ENCODE results near the gene IL12A.

DNA sequence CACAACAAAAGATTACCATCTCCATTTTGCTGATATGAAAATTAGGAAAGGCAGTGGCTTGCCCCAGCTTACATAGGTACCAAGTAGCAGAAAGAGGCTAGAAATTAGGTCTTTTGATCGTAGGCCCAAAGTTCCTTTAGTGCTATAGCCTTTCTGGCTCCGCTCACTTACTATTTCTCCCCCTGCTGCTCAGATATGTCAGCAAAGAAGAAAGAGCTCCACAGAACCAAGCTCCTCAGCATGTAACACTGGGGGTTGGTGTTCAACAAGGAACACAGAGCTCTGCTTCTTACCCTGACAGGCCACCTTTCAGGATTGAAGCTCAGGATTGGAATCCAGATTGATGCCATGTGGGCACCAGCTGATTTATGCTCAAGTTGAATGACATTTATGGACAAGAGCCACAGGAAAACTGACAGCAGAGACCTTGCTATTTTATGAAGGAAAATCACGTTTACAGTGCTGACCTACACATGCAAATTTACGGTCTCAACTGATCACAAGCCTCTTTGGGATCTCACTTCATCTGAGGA, 6.1 kb upstream of the IL12A start:
- TF ChIP-seq POLR2A (IDR thresholded peaks at IDR 0.05; ENCODE audit: low read length), result no peak
- TF ChIP-seq GATA1 (IDR thresholded peaks at IDR 0.05; ENCODE audit: low read depth, low read length), result no peak

All from erythroblast (primary cell).